ENCODE results near the gene SETD2.

The SETD2 gene

GRCh38 chr3:46996689-46997452, 167.0 kb downstream of the SETD2 start:
- no peak overlapping the region for H2AFZ ChIP-seq (ENCODE audit: low read depth)
- H3K79me2 ChIP-seq (ENCODE audit: insufficient read depth, low read depth), result no peaks in the 10 kb centered on the region
- H3K4me2 ChIP-seq, result no peak overlapping the region
- no peaks in the 10 kb centered on the region for H3K27me3 ChIP-seq (ENCODE audit: insufficient read depth, low read depth)
- H3K4me3 ChIP-seq (IDR thresholded peaks at IDR 0.05; ENCODE audit: insufficient read depth, low read depth, low read length), result no peak overlapping the region
- no peaks in the 10 kb centered on the region for H3K36me3 ChIP-seq (ENCODE audit: insufficient read depth)
- H3K9ac ChIP-seq, result no peak overlapping the region
- TF ChIP-seq, protein P1, sequence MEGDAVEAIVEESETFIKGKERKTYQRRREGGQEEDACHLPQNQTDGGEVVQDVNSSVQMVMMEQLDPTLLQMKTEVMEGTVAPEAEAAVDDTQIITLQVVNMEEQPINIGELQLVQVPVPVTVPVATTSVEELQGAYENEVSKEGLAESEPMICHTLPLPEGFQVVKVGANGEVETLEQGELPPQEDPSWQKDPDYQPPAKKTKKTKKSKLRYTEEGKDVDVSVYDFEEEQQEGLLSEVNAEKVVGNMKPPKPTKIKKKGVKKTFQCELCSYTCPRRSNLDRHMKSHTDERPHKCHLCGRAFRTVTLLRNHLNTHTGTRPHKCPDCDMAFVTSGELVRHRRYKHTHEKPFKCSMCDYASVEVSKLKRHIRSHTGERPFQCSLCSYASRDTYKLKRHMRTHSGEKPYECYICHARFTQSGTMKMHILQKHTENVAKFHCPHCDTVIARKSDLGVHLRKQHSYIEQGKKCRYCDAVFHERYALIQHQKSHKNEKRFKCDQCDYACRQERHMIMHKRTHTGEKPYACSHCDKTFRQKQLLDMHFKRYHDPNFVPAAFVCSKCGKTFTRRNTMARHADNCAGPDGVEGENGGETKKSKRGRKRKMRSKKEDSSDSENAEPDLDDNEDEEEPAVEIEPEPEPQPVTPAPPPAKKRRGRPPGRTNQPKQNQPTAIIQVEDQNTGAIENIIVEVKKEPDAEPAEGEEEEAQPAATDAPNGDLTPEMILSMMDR (conservative IDR thresholded peaks at IDR 0.05; ENCODE audit: low read depth, low read length), result no peak
- H3K4me1 ChIP-seq (ENCODE audit: low read depth, poor library complexity, severe bottlenecking), result no peaks in the 10 kb centered on the region
- H4K20me1 ChIP-seq (ENCODE audit: insufficient read depth), result no peaks in the 10 kb centered on the region
- no peak overlapping the region for H3K27ac ChIP-seq

GRCh38 chr3:46995901-46996562, 167.9 kb downstream of the SETD2 start:
- no peak overlapping the region for H2AFZ ChIP-seq (ENCODE audit: low read depth)
- H3K36me3 ChIP-seq (ENCODE audit: insufficient read depth), result no peaks in the 10 kb centered on the region
- no peaks in the 10 kb centered on the region for H3K27me3 ChIP-seq (ENCODE audit: insufficient read depth, low read depth)
- H3K4me2 ChIP-seq, result no peak overlapping the region
- H3K27ac ChIP-seq, result no peak overlapping the region
- H3K4me3 ChIP-seq (IDR thresholded peaks at IDR 0.05; ENCODE audit: insufficient read depth, low read depth, low read length), result no peak overlapping the region
- H3K4me1 ChIP-seq (ENCODE audit: low read depth, poor library complexity, severe bottlenecking), result no peaks in the 10 kb centered on the region
- H3K79me2 ChIP-seq (ENCODE audit: insufficient read depth, low read depth), result no peaks in the 10 kb centered on the region
- H3K9ac ChIP-seq, result no peak overlapping the region
- H4K20me1 ChIP-seq (ENCODE audit: insufficient read depth), result no peaks in the 10 kb centered on the region
- TF ChIP-seq, protein P1 (conservative IDR thresholded peaks at IDR 0.05; ENCODE audit: low read depth, low read length), result no peak

- H3K9ac ChIP-seq, result no peak overlapping the region
- H3K27ac ChIP-seq, result no peak overlapping the region
- H3K4me3 ChIP-seq (IDR thresholded peaks at IDR 0.05; ENCODE audit: insufficient read depth, low read depth, low read length), result no peak overlapping the region
- no peaks in the 10 kb centered on the region for H3K79me2 ChIP-seq (ENCODE audit: insufficient read depth, low read depth)
- H3K27me3 ChIP-seq (ENCODE audit: insufficient read depth, low read depth), result no peaks in the 10 kb centered on the region
- H3K36me3 ChIP-seq (ENCODE audit: insufficient read depth), result no peaks in the 10 kb centered on the region
- no peak overlapping the region for H3K4me2 ChIP-seq
- TF ChIP-seq, protein P1 (conservative IDR thresholded peaks at IDR 0.05; ENCODE audit: low read depth, low read length), result no peak
- no peaks in the 10 kb centered on the region for H4K20me1 ChIP-seq (ENCODE audit: insufficient read depth)
- no peak overlapping the region for H2AFZ ChIP-seq (ENCODE audit: low read depth)
- H3K4me1 ChIP-seq (ENCODE audit: low read depth, poor library complexity, severe bottlenecking), result no peaks in the 10 kb centered on the region
These were observed 168.8 kb downstream of the SETD2 start for GRCh38 chr3:46994801-46995731.

DNA sequence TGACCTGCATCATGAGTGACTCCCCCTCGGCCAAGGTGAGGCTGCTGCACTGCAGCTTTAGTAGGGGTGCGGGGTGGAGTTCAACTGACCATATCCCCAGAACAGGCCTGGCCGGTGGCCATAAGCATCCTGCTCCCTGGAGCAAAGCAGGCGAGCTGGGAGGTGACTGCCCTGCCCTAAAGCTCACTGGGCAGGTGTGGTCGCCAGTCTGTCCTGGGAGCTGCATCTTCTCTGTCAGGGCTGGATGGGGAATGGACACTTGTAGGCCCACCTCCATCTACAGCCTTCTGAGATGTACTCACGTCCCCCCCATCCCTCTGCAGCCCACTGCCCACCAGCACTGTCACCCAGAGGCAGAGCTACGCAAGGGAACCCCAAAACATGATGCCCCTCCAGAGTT, 169.9 kb downstream of the SETD2 start:
- TF ChIP-seq, protein P1 (conservative IDR thresholded peaks at IDR 0.05; ENCODE audit: low read depth, low read length), result no peak
- no peak overlapping the region for H3K27ac ChIP-seq
- no peaks in the 10 kb centered on the region for H3K4me1 ChIP-seq (ENCODE audit: low read depth, poor library complexity, severe bottlenecking)

More for the DNA sequence above, 169.9 kb downstream of the SETD2 start:
- no peaks in the 10 kb centered on the region for H3K36me3 ChIP-seq (ENCODE audit: insufficient read depth)
- no peaks in the 10 kb centered on the region for H3K79me2 ChIP-seq (ENCODE audit: insufficient read depth, low read depth)
- no peak overlapping the region for H3K4me3 ChIP-seq (IDR thresholded peaks at IDR 0.05; ENCODE audit: insufficient read depth, low read depth, low read length)
- H2AFZ ChIP-seq (ENCODE audit: low read depth), result no peak overlapping the region
- no peak overlapping the region for H3K9ac ChIP-seq
- no peaks in the 10 kb centered on the region for H3K27me3 ChIP-seq (ENCODE audit: insufficient read depth, low read depth)
- no peaks in the 10 kb centered on the region for H4K20me1 ChIP-seq (ENCODE audit: insufficient read depth)
- H3K4me2 ChIP-seq, result no peak overlapping the region
